GM18909 (cell line): ENCODE results near the gene PPP1R18.
A peak's percentile ranks its signal among the peaks of the same experiment; 100 is the strongest.

ENCODE experiments used
- ATAC-seq: cut with Tn5 transposase; IDR thresholded peaks from one replicate; pipeline ENCODE4 v1.9.1; 2021; ENCODE audit warnings: mild to moderate bottlenecking; ENCODE audit not compliant: unreplicated experiment, poor library complexity

Gene PPP1R18

DNA sequence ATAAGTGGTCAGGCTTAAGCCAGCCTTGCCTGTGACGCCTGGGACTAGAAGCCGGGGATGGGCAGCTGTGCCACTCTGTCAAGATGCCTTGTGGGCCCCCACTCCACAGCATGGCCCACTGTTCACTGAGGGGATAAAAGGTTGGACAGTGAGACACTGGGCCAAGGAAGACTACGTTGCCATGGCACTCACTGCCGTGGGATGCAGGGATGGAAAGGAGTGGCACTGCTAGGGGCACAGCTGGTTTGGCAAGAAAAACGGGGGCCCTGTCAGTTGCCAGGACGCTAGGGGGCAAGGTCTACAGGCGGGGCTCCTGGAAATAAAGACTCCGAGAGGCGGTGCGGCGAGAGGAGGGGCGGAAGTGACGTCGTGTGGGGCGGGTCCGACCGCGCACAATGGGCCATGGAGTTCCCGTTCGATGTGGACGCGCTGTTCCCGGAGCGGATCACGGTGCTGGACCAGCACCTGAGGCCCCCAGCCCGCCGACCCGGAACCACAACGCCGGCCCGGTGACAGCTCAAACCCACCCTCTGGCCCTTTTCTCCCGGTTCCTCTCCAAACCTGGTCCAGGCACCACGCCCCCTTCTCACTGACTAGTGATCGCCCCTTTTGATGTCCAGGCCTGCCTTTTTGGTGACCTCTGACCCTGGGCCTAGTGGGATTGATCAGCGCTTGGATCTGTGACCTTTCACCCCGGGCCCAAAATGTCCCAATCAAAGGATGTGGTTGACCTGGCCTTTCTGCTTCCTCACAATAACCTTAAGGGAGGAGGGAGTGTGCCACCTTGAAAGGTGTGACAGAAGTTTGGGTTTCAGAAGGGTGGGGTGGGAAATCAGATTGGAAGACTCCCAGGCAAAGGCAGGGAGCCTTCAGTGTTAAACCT lies 59.7 kb downstream of the PPP1R18 start, which contains the start of gene ATAT1:
ATAT1 (plus strand) TSS at position 391 of the 883 bp plus-strand sequence.
- ATAC-seq, result peak; percentile 79
